Purkinje cell (primary cell): ENCODE measurements around the gene OVOL2. TPM values are rescaled to one million over a fixed set of nuclear protein-coding genes. Genes with fewer than 3 reads are reported as not detected.

Source experiments
- polyA plus RNA-seq: library from polyadenylated mRNA; unstranded; fragments of >200 nt; fragmentation: Nextera tagmentation; gene quantifications from 2 replicates; pipeline ENCODE4 v1.2.1, GENCODE V29; 2014

OVOL2 gene
- 0.98 TPM in 1 of 2 replicates, not detected in the other for polyA plus RNA-seq

GRCh38 chr20:18057101-18057993 lies at the start of gene OVOL2:
Gene OVOL2 (minus strand): TSS chr20:18057916. CDS start chr20:18057634, 282 bp downstream.

Other genes starting within 250 kb of the OVOL2 start
- gene SNX5, start 89.1 kb downstream of the OVOL2 start, polyA plus RNA-seq: 51.8 and 82.4 TPM in 2 replicates
- gene MGME1, start 88.9 kb downstream of the OVOL2 start, polyA plus RNA-seq: 1.2 and 1.9 TPM in 2 replicates
- 8.1 and 12.0 TPM in 2 replicates for gene KAT14, start 79.9 kb upstream of the OVOL2 start, polyA plus RNA-seq
- 23.1 and 27.3 TPM in 2 replicates for gene PET117, start 79.9 kb upstream of the OVOL2 start, polyA plus RNA-seq
- gene ZNF133, start 230.6 kb upstream of the OVOL2 start, polyA plus RNA-seq: 2.3 and 7.4 TPM in 2 replicates